ENCODE data around the gene UBAC2. TPM values are rescaled to one million over a fixed set of nuclear protein-coding genes. Genes with fewer than 3 reads are reported as not detected.

The UBAC2 gene
- total RNA-seq, 4 donors from 2014 or later = 43.5 to 59.6 (median 52.0) TPM

- H3K4me1 ChIP-seq = peaks cover 0 to 35% (median 23%) of the 10 kb centered on the region in 4 donors
- H3K36me3 ChIP-seq = no peaks in the 10 kb centered on the region
- peak overlapping the region in 1 of 4 donors; percentile 32 for H3K27ac ChIP-seq
- TF ChIP-seq EP300 (IDR thresholded peaks at IDR 0.05) = no peak
- no peak for TF ChIP-seq CTCF (IDR thresholded peaks at IDR 0.05)
- no peak for TF ChIP-seq POLR2A (IDR thresholded peaks at IDR 0.05)
- no peaks in the 10 kb centered on the region for H3K27me3 ChIP-seq
- WGBS, 2 donors = 74 to 83% methylated on average over 4 of the region's 4 CpGs
- no peak overlapping the region for H3K4me3 ChIP-seq
- no peaks in the 10 kb centered on the region for H3K9me3 ChIP-seq
- DNase-seq (ENCODE audit: low spot score in 2 of 2) = no peak
These were observed 86.9 kb downstream of the UBAC2 start for GRCh38 chr13:99287551-99287950.

GRCh38 chr13:99288089-99288488 lies 87.4 kb downstream of the UBAC2 start:
- peaks cover 0 to 29% (median 20%) of the 10 kb centered on the region in 4 donors for H3K4me1 ChIP-seq
- H3K36me3 ChIP-seq = no peaks in the 10 kb centered on the region
- peak overlapping the region in 2 of 4 donors; percentile 24 to 32 for H3K27ac ChIP-seq
- TF ChIP-seq EP300 (IDR thresholded peaks at IDR 0.05) (no peak), CTCF (IDR thresholded peaks at IDR 0.05) (no peak), POLR2A (IDR thresholded peaks at IDR 0.05) (no peak)
- no peak overlapping the region for H3K4me3 ChIP-seq
- H3K9me3 ChIP-seq = no peaks in the 10 kb centered on the region
- DNase-seq (ENCODE audit: low spot score in 2 of 2) = no peak
- no peaks in the 10 kb centered on the region for H3K27me3 ChIP-seq
- 65 to 68% methylated on average over 2 of the region's 2 CpGs for WGBS, 2 donors

- no peak for DNase-seq (ENCODE audit: low spot score in 2 of 2)
- no peaks in the 10 kb centered on the region for H3K36me3 ChIP-seq
- H3K4me3 ChIP-seq = no peak overlapping the region
- H3K9me3 ChIP-seq = no peaks in the 10 kb centered on the region
- no peak overlapping the region for H3K27ac ChIP-seq
- TF ChIP-seq EP300 (IDR thresholded peaks at IDR 0.05) (no peak), POLR2A (IDR thresholded peaks at IDR 0.05) (no peak), CTCF (IDR thresholded peaks at IDR 0.05) (no peak)
- WGBS, 2 donors = 91 to 92% methylated on average over 2 of the region's 2 CpGs
- H3K27me3 ChIP-seq = no peaks in the 10 kb centered on the region
- peaks cover 0 to 28% (median 19%) of the 10 kb centered on the region in 4 donors for H3K4me1 ChIP-seq
These were observed 88.6 kb downstream of the UBAC2 start for GRCh38 chr13:99289271-99289670.

GRCh38 chr13:99289674-99290337 lies 89.2 kb downstream of the UBAC2 start:
- no peak for DNase-seq (ENCODE audit: low spot score in 2 of 2)
- Histone ChIP-seq H3K27ac (no peak overlapping the region), H3K36me3 (no peaks in the 10 kb centered on the region), H3K9me3 (no peaks in the 10 kb centered on the region), H3K4me3 (no peak overlapping the region), H3K4me1 (peaks cover 0 to 28% (median 20%) of the 10 kb centered on the region in 4 donors), H3K27me3 (no peaks in the 10 kb centered on the region)
- 88 to 89% methylated on average over 7 of the region's 7 CpGs for WGBS, 2 donors
- TF ChIP-seq CTCF (IDR thresholded peaks at IDR 0.05) = no peak

GRCh38 chr13:99290894-99291293 lies 90.2 kb downstream of the UBAC2 start:
- Histone ChIP-seq H3K9me3 (no peaks in the 10 kb centered on the region), H3K27ac (no peak overlapping the region), H3K4me3 (no peak overlapping the region), H3K27me3 (no peaks in the 10 kb centered on the region), H3K4me1 (peaks cover 0 to 29% (median 15%) of the 10 kb centered on the region in 4 donors), H3K36me3 (no peaks in the 10 kb centered on the region)
- DNase-seq (ENCODE audit: low spot score in 2 of 2) = no peak
- TF ChIP-seq CTCF (IDR thresholded peaks at IDR 0.05) = no peak
- no peak for TF ChIP-seq EP300 (IDR thresholded peaks at IDR 0.05)
- TF ChIP-seq POLR2A (IDR thresholded peaks at IDR 0.05) = no peak
- 78 to 86% methylated on average over 3 of the region's 3 CpGs for WGBS, 2 donors

All from tibial nerve (tissue), 4 donors.